K562 (cell line): ENCODE measurements around the gene MEGF11. TPM values are rescaled to one million over a fixed set of nuclear protein-coding genes. Genes with fewer than 3 reads are reported as not detected.

Experiments used
- ATAC-seq: fragments of 200-7000 bp; cut with Tn5 transposase; 3 replicates; pipeline ENCODE4 v1.9.1; 2020; ENCODE audit warnings: moderate library complexity
- BruUV-seq: library from RNA; stranded (reverse); fragments of 400-500 nt; replicated peaks from 2 replicates; lab custom pipeline; 2021; lab: Mats Ljungman, UMichigan
- CTCF ChIA-PET: fragments of 300-600 bp; formaldehyde crosslinking; extraction: SDS; loops from one replicate; lab custom pipeline; 2021; ENCODE audit warnings: low intra/inter-chr PET ratio; lab: Yijun Ruan, JAX
- POLR2A ChIA-PET: fragments of 300-600, 350-650 bp; sonication (Branson Sonifier 250); formaldehyde crosslinking; extraction: SDS; loops from one replicate; lab custom pipeline; 2021; ENCODE audit warnings: antibody characterized with exemption, inconsistent platforms; lab: Yijun Ruan, JAX
- DNase-seq, 4 experiments: peaks; one replicate each; pipeline versions ENCODE4 v3.0.0 to v3.0.0-alpha.2; 2011 to 2018; ENCODE audit warnings: low spot score in 3 of 4, mixed read lengths in 3 of 4; ENCODE audit errors: extremely low read depth in 1 of 4
- FAIRE-seq: peaks from 2 replicates; lab custom pipeline; 2011; peaks lifted over from hg19 to GRCh38; lab: Jason Lieb, UNC
- H2AFZ ChIP-seq: 2 replicates; pipeline ENCODE4 v1.6.0; 2011; ENCODE audit warnings: low read depth, low read length, control low read depth, inconsistent platforms
- H3K27ac ChIP-seq: fragments of 200-600 bp; 3 replicates; pipeline ENCODE4 v1.8.0; 2011; ENCODE audit warnings: low read depth, mild to moderate bottlenecking, control low read depth, inconsistent platforms, low read length, moderate library complexity, mixed read lengths; ENCODE audit errors: extremely low read depth
- H3K27me3 ChIP-seq, 2 experiments: fragments of 300-600 bp in 1 of 2; 2 replicates in 1 of 2; 3 replicates in 1 of 2; pipeline versions ENCODE4 v1.6.0 to v1.8.0; 2011; ENCODE audit warnings: inconsistent platforms in 2 of 2, low read length in 2 of 2, mild to moderate bottlenecking in 1 of 2, mixed read lengths in 1 of 2, moderate library complexity in 1 of 2; ENCODE audit not compliant: control insufficient read depth in 2 of 2, insufficient read depth in 2 of 2
- H3K36me3 ChIP-seq: fragments of 300-600 bp; 3 replicates; pipeline ENCODE4 v1.8.0; 2011; ENCODE audit warnings: mild to moderate bottlenecking, low read length, inconsistent platforms; ENCODE audit not compliant: control insufficient read depth, insufficient read depth
- H3K4me1 ChIP-seq, 2 experiments: fragments of 200-600 bp in 1 of 2; replicated peaks in 1 of 2; 2 replicates in 1 of 2; 3 replicates in 1 of 2; pipeline versions ENCODE4 v1.5.1 to v1.8.0; 2011; ENCODE audit warnings: inconsistent platforms in 2 of 2, low read length in 2 of 2, mild to moderate bottlenecking in 1 of 2, mixed read lengths in 1 of 2, moderate library complexity in 1 of 2; ENCODE audit not compliant: control insufficient read depth in 2 of 2, insufficient read depth in 2 of 2
- H3K4me2 ChIP-seq: 2 replicates; pipeline ENCODE4 v1.6.1; 2011; ENCODE audit warnings: low read length, control low read depth, inconsistent platforms, mixed read lengths; ENCODE audit not compliant: insufficient read depth
- H3K4me3 ChIP-seq: fragments of 200-600 bp; sonication (generic), shearing (Covaris generic); 2 replicates; pipeline ENCODE4 v1.5.1; 2016; ENCODE audit warnings: control low read depth, inconsistent platforms
- H3K79me2 ChIP-seq: fragments of 200-600 bp; 3 replicates; pipeline ENCODE4 v1.8.0; 2011; ENCODE audit warnings: low read length, inconsistent platforms; ENCODE audit not compliant: control insufficient read depth, insufficient read depth
- H3K9ac ChIP-seq, 2 experiments: 2 replicates each; pipeline versions ENCODE4 v1.6.0 to v1.6.1; 2011; ENCODE audit warnings: low read depth in 2 of 2, low read length in 2 of 2, control low read depth in 1 of 2, inconsistent platforms in 1 of 2, mild to moderate bottlenecking in 1 of 2, mixed read lengths in 1 of 2; ENCODE audit not compliant: insufficient read depth in 1 of 2
- H3K9me1 ChIP-seq: one replicate; pipeline ENCODE4 v1.6.0; 2011; ENCODE audit warnings: inconsistent platforms, mild to moderate bottlenecking, low read length, moderate library complexity; ENCODE audit not compliant: control insufficient read depth, insufficient read depth
- H3K9me3 ChIP-seq: replicated peaks from 2 replicates; pipeline ENCODE4 v1.5.1; 2011; ENCODE audit warnings: low read depth, low read length, inconsistent platforms; ENCODE audit not compliant: control insufficient read depth, insufficient read depth
- H4K20me1 ChIP-seq: replicated peaks from 2 replicates; pipeline ENCODE4 v1.6.1; 2011; ENCODE audit warnings: low read length, inconsistent platforms, mixed read lengths; ENCODE audit not compliant: control insufficient read depth, insufficient read depth
- ARID3A ChIP-seq: IDR thresholded peaks from 2 replicates; pipeline ENCODE4 v1.6.1; 2012; ENCODE audit warnings: low read depth, low read length, improper control_type of control experiment, borderline replicate concordance
- DMBX1 ChIP-seq: fragments of 250-450 bp; sonication (Bioruptor Pico); IDR thresholded peaks from 2 replicates; pipeline ENCODE4 v1.8.0; 2022; ENCODE audit warnings: inconsistent platforms, mild to moderate bottlenecking, moderate library complexity, borderline replicate concordance
- ESRRA ChIP-seq: fragments of 450-650 bp; IDR thresholded peaks from 2 replicates; pipeline ENCODE4 v1.6.1; 2014; ENCODE audit warnings: low read depth, mild to moderate bottlenecking, moderate library complexity, borderline replicate concordance
- KLF6 ChIP-seq: fragments of 250-450 bp; sonication (Bioruptor Pico); IDR thresholded peaks from 2 replicates; pipeline ENCODE4 v1.4.0; 2020; ENCODE audit warnings: mild to moderate bottlenecking, moderate library complexity, borderline replicate concordance
- MLX ChIP-seq, 2 experiments: fragments of 450-650 bp in 1 of 2; sonication (generic) in 1 of 2; formaldehyde crosslinking; conservative IDR thresholded peaks; 2 replicates each; pipeline versions ENCODE4 v1.4.0 to v1.8.1; 2020 to 2022; ENCODE audit warnings: mild to moderate bottlenecking in 1 of 2, missing genetic modification reagents in 1 of 2
- MYBL2 ChIP-seq, 2 experiments: fragments of 450-650 bp in 1 of 2; sonication (generic) in 1 of 2; formaldehyde crosslinking in 1 of 2; IDR thresholded peaks; 2 replicates each; pipeline versions ENCODE4 v1.6.1 to v1.8.1; 2017 to 2022; ENCODE audit warnings: borderline replicate concordance in 1 of 2, inconsistent platforms in 1 of 2, low read depth in 1 of 2, mild to moderate bottlenecking in 1 of 2, missing genetic modification reagents in 1 of 2, moderate library complexity in 1 of 2
- NFIX ChIP-seq: fragments of 250-450 bp; sonication (Bioruptor Pico); IDR thresholded peaks from 2 replicates; pipeline ENCODE4 v1.4.0; 2020; ENCODE audit warnings: low read depth, mild to moderate bottlenecking, moderate library complexity
- POU5F1 ChIP-seq: fragments of 150-350 bp; IDR thresholded peaks from 2 replicates; pipeline ENCODE4 v1.6.1; 2014; ENCODE audit warnings: borderline replicate concordance, low read length, low read depth, mild to moderate bottlenecking; ENCODE audit not compliant: partially characterized antibody
- PTTG1 ChIP-seq: fragments of 450-650 bp; IDR thresholded peaks from 2 replicates; pipeline ENCODE4 v1.6.1; 2016; ENCODE audit warnings: low read depth, mild to moderate bottlenecking, missing genetic modification characterization, missing compliant biosample characterization
- TEAD2 ChIP-seq: fragments of 450-650 bp; IDR thresholded peaks from 2 replicates; pipeline ENCODE4 v1.6.1; 2016; ENCODE audit warnings: missing genetic modification characterization, control low read depth, missing compliant biosample characterization
- ZNF165 ChIP-seq: fragments of 250-450 bp; sonication (Bioruptor Pico); IDR thresholded peaks from 2 replicates; pipeline ENCODE4 v1.4.0; 2020; ENCODE audit warnings: borderline replicate concordance
- WGBS: fragments of 100-300 bp; shearing (Covaris generic); methylation state at CpG from one replicate; pipeline ENCODE4 v1.1.6; 2016; ENCODE audit warnings: low coverage, mixed read lengths; ENCODE audit not compliant: insufficient coverage; ENCODE audit errors: missing lambda C conversion rate; 5-methylcytosine and 5-hydroxymethylcytosine counted together
- in situ Hi-C: fragments of 300-500 bp; cut with MboI; formaldehyde crosslinking; loops from 4 replicates; pipeline ENCODE4 v1.15.0; 2018; ENCODE audit warnings: inconsistent platforms, mixed read lengths
- intact Hi-C: fragments of 100-400 bp; cut with micrococcal nuclease; formaldehyde crosslinking; loops from 2 replicates; pipeline ENCODE4 v1.14.2; 2022
- polyA plus RNA-seq, 8 experiments: library from polyadenylated mRNA; depleted of rRNA in 4 of 8; stranded (reverse) in 5 of 8; unstranded in 3 of 8; fragments of >200 nt; fragmentation: Nextera tagmentation in 2 of 8; fragmentation: Illumina TruSeq in 1 of 8; extraction: Ambion mirVana in 2 of 8; extraction: Trizol in 1 of 8; gene quantifications; 2 replicates each; pipeline versions ENCODE4 v1.2.1 to v1.2.3, GENCODE V29; 2011 to 2014; ENCODE audit warnings: inconsistent platforms in 1 of 8, missing spikeins in 1 of 8
- total RNA-seq, 7 experiments: library from RNA; depleted of rRNA in 6 of 7; stranded (reverse); fragments of >200 nt in 6 of 7; fragmentation: Illumina TruSeq in 2 of 7; extraction: Trizol in 2 of 7; gene quantifications; 2 replicates each; pipeline versions ENCODE4 v1.2.1 to v1.2.3, GENCODE V29; 2011 to 2021; ENCODE audit warnings: low replicate concordance in 1 of 7

The MEGF11 gene
- total and polyA plus RNA-seq, 9 of the 15 experiments (the other 6 are each of a cell fraction or from before 2014, with no cell fraction given), result 0.06 to 0.23 (median 0.20) TPM; not detected in 6

GRCh38 chr15:65937054-65937453 is 316.5 kb downstream of the MEGF11 start:
- intact Hi-C loops, result no loop called here
- no peaks in the 10 kb centered on the region for H3K79me2 ChIP-seq
- H3K4me2 ChIP-seq, result no peak overlapping the region
- ChIA-PET POLR2A (no interaction called here), CTCF (no interaction called here)
- 12% methylated on average over 3 of the region's 3 CpGs for WGBS
- H3K4me1 ChIP-seq, result peaks cover 0 to 4% of the 10 kb centered on the region in 2 experiments; a peak in 3 of 5 replicates
- no peak for FAIRE-seq
- no peak for DNase-seq
- TF ChIP-seq DMBX1, result no peak
- no peak for TF ChIP-seq MLX (CRISPR knock-in tag; conservative IDR thresholded peaks at IDR 0.05)
- no peak for TF ChIP-seq TEAD2 (tag)
- no peak for TF ChIP-seq KLF6 (CRISPR knock-in tag)
- no peak for TF ChIP-seq MYBL2 (IDR thresholded peaks at IDR 0.05; ENCODE audit: low read depth)
- no peak for TF ChIP-seq MYBL2 (CRISPR knock-in tag; IDR thresholded peaks at IDR 0.05; ENCODE audit: borderline replicate concordance)
- TF ChIP-seq POU5F1, result no peak
- no peak for TF ChIP-seq PTTG1 (tag)
- TF ChIP-seq ESRRA, result no peak
- no peak for TF ChIP-seq NFIX
- TF ChIP-seq ARID3A, result no peak
- TF ChIP-seq ZNF165 (CRISPR knock-in tag), result no peak
- no peak overlapping the region for H3K4me3 ChIP-seq
- no peaks in the 10 kb centered on the region for H3K9me3 ChIP-seq
- no peak for ATAC-seq
- H3K27ac ChIP-seq, result no peak overlapping the region
- H4K20me1 ChIP-seq, result no peaks in the 10 kb centered on the region; the same call in 1 of the 2 replicates
- H2AFZ ChIP-seq, result no peak overlapping the region
- no peak overlapping the region for H3K9ac ChIP-seq
- in situ Hi-C loops, result no loop called here
- peaks cover 10 to 29% of the 10 kb centered on the region in 2 experiments for H3K27me3 ChIP-seq
- no peaks in the 10 kb centered on the region for H3K9me1 ChIP-seq
- no TSS peak for BruUV-seq
- no peaks in the 10 kb centered on the region for H3K36me3 ChIP-seq
